PC-9 (cell line): ENCODE data around the gene GTF2H3.

Experiments
- EZH2 ChIP-seq: fragments of 200-600 bp; sonication (generic); IDR thresholded peaks from 2 replicates; pipeline ENCODE4 v1.8.0; 2017; ENCODE audit warnings: antibody characterized with exemption, low read depth
- TF ChIP-seq, protein P1 (sequence below): fragments of 200-600 bp; sonication (generic); conservative IDR thresholded peaks from 2 replicates; pipeline ENCODE4 v1.6.1; 2017; ENCODE audit warnings: mixed run types, antibody characterized with exemption, mild to moderate bottlenecking, moderate library complexity

GRCh38 chr12:123696207-123696606, 62.6 kb downstream of the GTF2H3 start:
- TF ChIP-seq, protein P1, sequence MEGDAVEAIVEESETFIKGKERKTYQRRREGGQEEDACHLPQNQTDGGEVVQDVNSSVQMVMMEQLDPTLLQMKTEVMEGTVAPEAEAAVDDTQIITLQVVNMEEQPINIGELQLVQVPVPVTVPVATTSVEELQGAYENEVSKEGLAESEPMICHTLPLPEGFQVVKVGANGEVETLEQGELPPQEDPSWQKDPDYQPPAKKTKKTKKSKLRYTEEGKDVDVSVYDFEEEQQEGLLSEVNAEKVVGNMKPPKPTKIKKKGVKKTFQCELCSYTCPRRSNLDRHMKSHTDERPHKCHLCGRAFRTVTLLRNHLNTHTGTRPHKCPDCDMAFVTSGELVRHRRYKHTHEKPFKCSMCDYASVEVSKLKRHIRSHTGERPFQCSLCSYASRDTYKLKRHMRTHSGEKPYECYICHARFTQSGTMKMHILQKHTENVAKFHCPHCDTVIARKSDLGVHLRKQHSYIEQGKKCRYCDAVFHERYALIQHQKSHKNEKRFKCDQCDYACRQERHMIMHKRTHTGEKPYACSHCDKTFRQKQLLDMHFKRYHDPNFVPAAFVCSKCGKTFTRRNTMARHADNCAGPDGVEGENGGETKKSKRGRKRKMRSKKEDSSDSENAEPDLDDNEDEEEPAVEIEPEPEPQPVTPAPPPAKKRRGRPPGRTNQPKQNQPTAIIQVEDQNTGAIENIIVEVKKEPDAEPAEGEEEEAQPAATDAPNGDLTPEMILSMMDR, result no peak
- no peak for TF ChIP-seq EZH2
